ENCODE data around the gene SLCO2B1. TPM values are rescaled to one million over a fixed set of nuclear protein-coding genes. Genes with fewer than 3 reads are reported as not detected.
A peak's percentile ranks its signal among the peaks of the same experiment; 100 is the strongest.

The SLCO2B1 gene
- total RNA-seq, 1 donor from 2014 or later = not detected

DNA sequence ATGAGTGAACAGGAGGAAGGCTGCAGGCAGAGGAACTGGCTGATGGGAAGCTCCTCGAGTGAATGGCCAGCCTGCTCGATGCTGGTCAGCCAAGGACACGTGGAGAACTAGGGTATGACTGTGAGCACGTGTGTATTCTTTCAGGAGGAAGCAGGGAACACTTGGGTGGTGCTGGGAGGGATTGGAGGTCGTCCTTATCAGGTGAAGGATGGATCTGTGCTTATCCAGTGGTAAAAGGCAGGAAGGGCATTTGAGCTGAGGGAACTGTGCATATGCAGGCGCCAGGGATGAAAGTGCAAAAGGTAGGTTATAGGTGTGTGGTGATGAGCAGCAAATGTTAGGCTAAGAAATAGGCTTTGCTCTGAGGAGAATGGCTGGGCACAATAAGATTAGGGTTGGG lies 9.7 kb upstream of the SLCO2B1 start:
- Mint-ChIP-seq H3K36me3 (ENCODE audit: low read depth) (no peaks in the 10 kb centered on the region), H3K27me3 (ENCODE audit: low read depth) (peaks cover 4% of the 10 kb centered on the region), H3K27ac (ENCODE audit: unreplicated experiment) (no peak overlapping the region), H3K4me1 (peaks cover 10% of the 10 kb centered on the region), H3K4me3 (no peak overlapping the region), H3K9me3 (no peaks in the 10 kb centered on the region)
- TF ChIP-seq, protein P1, sequence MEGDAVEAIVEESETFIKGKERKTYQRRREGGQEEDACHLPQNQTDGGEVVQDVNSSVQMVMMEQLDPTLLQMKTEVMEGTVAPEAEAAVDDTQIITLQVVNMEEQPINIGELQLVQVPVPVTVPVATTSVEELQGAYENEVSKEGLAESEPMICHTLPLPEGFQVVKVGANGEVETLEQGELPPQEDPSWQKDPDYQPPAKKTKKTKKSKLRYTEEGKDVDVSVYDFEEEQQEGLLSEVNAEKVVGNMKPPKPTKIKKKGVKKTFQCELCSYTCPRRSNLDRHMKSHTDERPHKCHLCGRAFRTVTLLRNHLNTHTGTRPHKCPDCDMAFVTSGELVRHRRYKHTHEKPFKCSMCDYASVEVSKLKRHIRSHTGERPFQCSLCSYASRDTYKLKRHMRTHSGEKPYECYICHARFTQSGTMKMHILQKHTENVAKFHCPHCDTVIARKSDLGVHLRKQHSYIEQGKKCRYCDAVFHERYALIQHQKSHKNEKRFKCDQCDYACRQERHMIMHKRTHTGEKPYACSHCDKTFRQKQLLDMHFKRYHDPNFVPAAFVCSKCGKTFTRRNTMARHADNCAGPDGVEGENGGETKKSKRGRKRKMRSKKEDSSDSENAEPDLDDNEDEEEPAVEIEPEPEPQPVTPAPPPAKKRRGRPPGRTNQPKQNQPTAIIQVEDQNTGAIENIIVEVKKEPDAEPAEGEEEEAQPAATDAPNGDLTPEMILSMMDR (conservative IDR thresholded peaks at IDR 0.05) = no peak
- DNase-seq (ENCODE audit: low read depth, low spot score) = no peak

DNA sequence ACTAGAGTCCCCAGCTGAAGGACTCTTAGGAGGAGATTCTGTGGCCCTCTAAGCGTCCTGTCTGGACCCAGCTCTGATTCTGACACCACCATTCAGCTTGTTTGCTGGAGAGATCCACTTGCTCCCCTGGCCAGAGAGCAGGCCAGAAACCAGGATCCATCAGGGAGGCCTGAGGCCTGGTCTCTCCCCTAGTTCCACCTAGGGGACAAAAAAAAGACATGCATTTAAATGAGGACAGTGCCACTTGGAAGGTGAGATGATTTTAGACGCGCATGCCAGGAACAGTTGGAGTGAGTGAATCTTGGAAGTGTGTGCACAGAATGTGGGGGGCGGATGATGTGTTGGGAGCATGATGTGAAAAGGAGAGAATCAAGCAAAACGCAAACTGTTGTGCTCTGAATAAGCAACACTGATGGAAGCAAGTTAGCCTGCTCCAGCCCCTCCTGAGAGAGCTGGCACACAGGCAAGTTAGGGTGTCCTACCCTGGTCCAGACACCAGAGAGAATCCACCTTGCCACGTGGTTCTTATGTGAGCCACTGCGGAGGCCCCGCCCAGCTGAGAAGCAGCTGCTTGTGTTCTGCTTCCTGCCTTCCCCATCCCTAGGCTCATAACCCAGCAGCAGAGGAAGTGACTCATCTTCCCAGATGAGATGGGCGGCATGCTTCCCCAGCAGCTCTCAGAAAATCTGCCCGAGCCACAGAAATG lies 8.0 kb upstream of the SLCO2B1 start:
- no peaks in the 10 kb centered on the region for H3K36me3 Mint-ChIP-seq (ENCODE audit: low read depth)
- H3K27ac Mint-ChIP-seq (ENCODE audit: unreplicated experiment) = peak overlapping the region; percentile 55
- TF ChIP-seq, protein P1 (conservative IDR thresholded peaks at IDR 0.05) = no peak
- no peaks in the 10 kb centered on the region for H3K9me3 Mint-ChIP-seq
- peaks cover 10% of the 10 kb centered on the region for H3K4me1 Mint-ChIP-seq
- peaks cover 4% of the 10 kb centered on the region for H3K27me3 Mint-ChIP-seq (ENCODE audit: low read depth)
- no peak overlapping the region for H3K4me3 Mint-ChIP-seq
- no peak for DNase-seq (ENCODE audit: low read depth, low spot score)

DNA sequence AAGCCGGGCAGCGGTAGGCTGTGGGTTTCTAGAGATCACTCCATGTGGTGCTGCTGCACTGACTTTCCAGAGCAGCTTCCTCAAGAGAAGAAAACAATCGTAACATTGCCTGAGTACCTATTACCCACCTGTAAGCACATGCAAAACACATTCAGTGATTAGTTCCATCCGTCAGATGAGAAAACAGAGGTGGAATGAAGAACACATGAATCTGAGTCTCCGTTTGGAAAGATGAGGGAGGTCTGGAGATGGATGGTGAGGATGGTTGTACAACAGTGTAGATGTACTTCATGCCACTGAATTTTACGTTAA lies 7.5 kb upstream of the SLCO2B1 start:
- Mint-ChIP-seq H3K27me3 (ENCODE audit: low read depth) (peaks cover 4% of the 10 kb centered on the region), H3K4me1 (peaks cover 10% of the 10 kb centered on the region), H3K36me3 (ENCODE audit: low read depth) (no peaks in the 10 kb centered on the region), H3K9me3 (no peaks in the 10 kb centered on the region), H3K4me3 (no peak overlapping the region), H3K27ac (ENCODE audit: unreplicated experiment) (no peak overlapping the region)
- TF ChIP-seq, protein P1 (conservative IDR thresholded peaks at IDR 0.05) = no peak
- DNase-seq (ENCODE audit: low read depth, low spot score) = no peak

DNA sequence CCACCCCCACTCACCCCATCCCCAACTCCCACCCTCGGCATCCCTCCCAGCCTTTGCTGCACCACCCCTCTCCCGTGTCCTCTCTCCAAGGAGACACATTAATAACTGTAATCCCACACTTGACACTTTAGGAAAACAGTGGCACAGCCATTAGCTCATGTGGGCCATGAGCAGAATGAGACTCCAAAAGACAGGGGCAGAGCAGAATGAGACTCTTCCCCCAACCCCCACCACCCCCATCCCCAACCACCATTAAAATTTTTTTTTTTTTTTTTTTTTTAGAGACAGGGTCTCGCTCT lies 6.2 kb upstream of the SLCO2B1 start:
- Mint-ChIP-seq H3K36me3 (ENCODE audit: low read depth) (no peaks in the 10 kb centered on the region), H3K27ac (ENCODE audit: unreplicated experiment) (no peak overlapping the region)

DNA sequence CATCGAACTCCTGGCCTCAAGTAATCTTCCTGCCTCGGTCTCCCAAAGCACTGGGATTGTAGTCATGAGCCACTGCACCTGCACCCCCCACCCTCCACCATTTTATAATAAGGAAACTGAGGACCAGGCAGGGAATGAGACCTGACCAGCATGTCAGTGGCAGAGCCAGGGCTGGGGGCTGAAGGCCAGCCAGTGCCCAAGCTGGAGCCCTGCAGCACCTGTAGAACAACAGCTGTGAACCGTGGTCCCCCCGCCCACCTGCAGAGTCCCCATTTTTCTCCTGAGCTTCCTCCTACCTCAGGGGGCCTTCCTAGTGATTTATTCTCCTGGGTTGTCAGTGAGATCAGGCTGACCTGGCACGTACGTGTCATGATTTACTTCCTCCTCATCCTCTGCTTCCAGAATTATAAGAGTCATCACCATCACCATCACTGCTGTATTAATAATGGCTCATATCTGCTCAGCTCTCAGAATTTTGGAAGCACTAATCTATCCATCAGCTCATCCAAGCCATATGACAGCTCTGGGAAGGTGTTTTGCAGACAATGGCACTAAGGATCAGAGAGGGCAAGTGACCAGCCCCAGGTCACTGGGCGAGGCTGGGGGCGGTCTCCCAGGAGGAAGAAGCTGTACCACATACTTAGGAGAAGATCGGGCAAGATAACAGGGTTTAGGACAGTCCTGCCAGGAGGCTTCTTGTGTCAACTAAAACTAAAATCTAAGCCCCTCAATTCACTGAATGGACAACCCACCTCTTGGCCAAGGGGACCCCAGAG lies 5.5 kb upstream of the SLCO2B1 start:
- Mint-ChIP-seq H3K4me1 (peaks cover 10% of the 10 kb centered on the region), H3K4me3 (no peak overlapping the region), H3K27me3 (ENCODE audit: low read depth) (no peaks in the 10 kb centered on the region), H3K36me3 (ENCODE audit: low read depth) (no peaks in the 10 kb centered on the region), H3K27ac (ENCODE audit: unreplicated experiment) (no peak overlapping the region), H3K9me3 (no peaks in the 10 kb centered on the region)
- DNase-seq (ENCODE audit: low read depth, low spot score) = no peak
- TF ChIP-seq, protein P1 (conservative IDR thresholded peaks at IDR 0.05) = no peak

More for the DNA sequence above, 6.2 kb upstream of the SLCO2B1 start:
- H3K27me3 Mint-ChIP-seq (ENCODE audit: low read depth) = no peaks in the 10 kb centered on the region
- H3K9me3 Mint-ChIP-seq = no peaks in the 10 kb centered on the region
- DNase-seq (ENCODE audit: low read depth, low spot score) = no peak
- TF ChIP-seq, protein P1 (conservative IDR thresholded peaks at IDR 0.05) = no peak
- H3K4me1 Mint-ChIP-seq = peaks cover 10% of the 10 kb centered on the region
- no peak overlapping the region for H3K4me3 Mint-ChIP-seq
